NCI-H526 treated with DMSO at 0.1 percent for 48 hours (cell line): ENCODE measurements around the gene FGFRL1.

Source experiments
- DNase-seq: peaks from one replicate; lab custom pipeline; 2025; lab: John Stamatoyannopoulos, UW

Gene FGFRL1, protein sequence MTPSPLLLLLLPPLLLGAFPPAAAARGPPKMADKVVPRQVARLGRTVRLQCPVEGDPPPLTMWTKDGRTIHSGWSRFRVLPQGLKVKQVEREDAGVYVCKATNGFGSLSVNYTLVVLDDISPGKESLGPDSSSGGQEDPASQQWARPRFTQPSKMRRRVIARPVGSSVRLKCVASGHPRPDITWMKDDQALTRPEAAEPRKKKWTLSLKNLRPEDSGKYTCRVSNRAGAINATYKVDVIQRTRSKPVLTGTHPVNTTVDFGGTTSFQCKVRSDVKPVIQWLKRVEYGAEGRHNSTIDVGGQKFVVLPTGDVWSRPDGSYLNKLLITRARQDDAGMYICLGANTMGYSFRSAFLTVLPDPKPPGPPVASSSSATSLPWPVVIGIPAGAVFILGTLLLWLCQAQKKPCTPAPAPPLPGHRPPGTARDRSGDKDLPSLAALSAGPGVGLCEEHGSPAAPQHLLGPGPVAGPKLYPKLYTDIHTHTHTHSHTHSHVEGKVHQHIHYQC

DNA sequence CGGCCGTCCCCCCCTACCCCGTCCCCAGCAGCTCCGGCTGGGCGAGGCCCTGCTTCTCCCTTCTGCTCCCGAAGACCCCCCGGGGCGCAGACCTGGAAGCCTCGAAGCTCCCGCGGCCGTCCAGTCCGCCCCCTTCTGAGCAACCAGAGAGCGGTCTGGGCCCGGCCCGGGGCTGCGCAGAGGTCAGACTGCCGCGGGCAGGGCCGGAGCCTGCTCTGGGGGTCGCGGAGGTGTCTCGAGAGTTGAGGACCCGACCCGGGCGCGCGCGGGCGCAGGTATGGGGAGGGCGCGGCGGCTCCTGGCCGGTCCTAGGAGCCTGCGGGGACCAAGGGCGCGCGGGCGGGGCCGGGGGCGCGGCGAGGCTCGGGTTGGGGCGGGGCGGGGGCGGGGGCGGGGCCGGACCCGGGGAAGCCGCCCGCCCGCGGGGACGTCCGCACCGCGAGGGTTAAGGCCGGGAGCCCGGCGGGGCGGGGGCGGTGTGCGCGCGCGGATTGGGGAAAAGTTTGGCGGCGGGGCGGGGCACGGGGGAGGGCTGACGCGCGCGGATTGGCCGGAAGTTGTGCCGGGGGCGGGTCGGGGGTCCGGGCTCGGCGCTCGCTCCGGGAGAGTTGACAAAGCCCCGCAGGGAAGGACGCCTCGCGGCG lies at the start of gene FGFRL1:
Gene FGFRL1, plus strand, starts transcription at position 605 of the 644 bp plus-strand sequence. CDS start 860 bp downstream, outside the sequence.
- DNase-seq = peak; percentile 28

DNA sequence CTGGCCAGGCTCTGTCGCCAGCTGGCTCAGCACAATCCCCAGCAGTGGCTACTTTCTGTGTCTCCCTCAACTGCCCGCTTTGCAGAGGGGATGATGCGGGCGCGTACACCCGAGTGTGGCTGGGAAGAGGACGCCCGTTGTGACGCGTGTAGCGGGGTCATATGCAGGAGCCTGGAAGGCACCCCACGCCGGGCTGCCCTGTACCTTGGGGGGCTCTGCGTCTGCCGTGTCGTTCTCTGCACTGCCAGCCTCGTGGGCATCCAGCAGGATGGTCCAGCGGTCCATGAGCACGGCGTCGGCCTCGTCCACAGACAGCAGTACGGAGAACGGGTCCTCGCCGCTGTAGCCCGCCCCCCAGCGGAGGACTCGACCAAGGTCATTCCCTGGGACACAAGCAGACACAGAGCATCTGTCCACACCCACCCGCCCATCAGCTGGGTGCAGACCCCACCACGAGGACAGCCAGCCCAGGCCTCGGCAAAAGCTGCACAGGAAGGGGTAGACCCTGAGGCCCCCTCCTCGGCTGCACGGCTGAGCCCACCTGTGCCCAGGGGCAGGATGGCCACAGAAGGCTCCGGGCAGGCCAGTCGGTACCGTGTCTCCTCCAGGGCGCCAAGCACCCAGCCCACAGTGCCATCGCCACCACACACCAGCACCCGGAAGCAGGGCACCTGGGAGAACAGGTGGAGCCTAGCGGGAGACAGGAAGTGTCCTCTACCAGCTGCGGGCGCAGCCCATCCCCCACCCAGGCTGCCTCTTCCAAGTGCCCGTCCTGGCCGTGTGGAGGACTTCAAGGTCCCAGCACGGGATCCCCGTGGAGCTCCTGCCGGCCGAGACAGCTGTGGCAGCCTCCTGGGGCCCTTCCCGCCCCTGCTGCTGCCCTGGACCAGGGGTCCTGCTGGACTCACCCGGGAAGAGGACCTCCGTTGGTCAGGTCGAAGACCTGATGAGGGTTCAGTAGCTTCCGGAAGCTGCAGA lies 48.9 kb upstream of the FGFRL1 start:
- DNase-seq = peak; percentile 30

DNA sequence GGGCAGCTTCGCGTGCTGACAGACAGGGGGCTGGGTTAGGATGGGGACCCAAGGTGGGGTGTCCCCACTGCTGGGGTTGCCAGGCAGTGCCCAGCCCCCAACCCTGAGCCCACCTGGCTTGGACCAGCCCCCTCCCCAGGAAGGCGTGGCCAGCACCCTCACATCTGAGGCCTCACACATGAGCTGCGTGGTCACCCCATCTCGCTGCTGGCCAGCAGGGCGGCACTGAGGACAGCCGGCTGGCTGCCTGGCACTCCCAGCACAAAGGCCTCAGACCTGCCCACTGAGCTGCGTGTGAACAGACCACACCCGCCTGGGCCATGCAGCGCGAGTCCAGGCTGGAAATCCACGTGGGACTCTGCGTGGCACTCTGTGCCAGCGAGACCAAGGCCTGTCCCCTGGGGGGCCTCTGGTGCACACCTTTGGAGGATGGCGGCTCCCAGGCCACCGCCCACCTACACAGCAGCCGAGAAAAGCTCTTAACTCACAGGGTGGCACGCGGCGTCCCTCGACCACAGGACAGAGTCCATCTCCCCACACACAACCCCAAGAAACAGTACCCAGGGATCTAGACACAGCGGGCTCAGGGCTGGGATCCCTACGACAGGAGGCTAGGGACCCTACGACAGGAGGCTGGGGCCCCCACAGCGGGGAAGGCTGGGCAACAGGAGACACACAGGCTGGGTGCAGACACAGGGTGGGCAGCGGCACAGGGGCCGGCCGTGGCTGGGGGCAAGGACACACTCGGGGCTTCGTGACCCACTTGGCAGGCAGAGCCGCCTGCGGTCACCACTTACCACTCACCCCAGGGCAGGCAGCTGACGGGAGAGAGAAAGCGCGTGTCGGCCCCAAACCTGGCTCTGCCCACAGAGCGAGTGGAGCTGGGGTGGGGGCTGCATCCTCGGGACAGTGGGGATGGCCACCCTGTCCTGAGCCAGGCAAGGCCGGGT lies 47.9 kb upstream of the FGFRL1 start:
- DNase-seq = no peak

DNA sequence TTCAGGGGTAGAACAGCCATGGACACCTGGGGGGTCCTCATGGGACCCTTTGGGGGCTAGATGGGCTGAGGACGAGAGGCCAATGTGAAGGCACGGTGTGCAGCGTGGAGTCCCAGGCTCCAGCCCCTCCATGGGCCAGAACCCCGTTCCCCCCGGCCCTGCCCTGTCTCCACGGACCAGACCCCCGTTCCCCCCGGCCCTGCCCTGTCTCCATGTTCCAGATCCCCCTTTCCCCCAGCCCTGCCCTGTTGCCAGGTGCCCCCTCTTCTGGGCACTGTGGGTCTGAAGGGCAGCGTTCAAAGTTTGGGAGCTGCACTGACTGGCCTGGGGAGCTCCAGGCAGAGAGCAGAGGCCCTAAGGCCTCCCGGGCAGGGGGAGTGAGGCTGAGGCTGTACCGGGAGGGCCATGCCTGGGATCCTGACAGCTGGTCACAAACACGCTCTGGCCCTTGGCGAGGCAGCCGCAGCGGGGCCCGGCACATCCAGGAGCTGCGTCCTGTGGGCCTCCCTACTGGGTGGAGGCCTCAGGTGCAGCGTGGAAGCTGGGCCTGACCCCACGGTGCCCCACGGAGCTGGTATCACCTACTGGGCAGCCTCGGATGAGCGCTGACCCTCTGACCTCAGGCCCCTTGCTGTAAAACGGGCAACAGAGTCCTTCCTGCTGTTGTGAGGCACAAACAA lies 46.9 kb upstream of the FGFRL1 start:
- DNase-seq = no peak

DNA sequence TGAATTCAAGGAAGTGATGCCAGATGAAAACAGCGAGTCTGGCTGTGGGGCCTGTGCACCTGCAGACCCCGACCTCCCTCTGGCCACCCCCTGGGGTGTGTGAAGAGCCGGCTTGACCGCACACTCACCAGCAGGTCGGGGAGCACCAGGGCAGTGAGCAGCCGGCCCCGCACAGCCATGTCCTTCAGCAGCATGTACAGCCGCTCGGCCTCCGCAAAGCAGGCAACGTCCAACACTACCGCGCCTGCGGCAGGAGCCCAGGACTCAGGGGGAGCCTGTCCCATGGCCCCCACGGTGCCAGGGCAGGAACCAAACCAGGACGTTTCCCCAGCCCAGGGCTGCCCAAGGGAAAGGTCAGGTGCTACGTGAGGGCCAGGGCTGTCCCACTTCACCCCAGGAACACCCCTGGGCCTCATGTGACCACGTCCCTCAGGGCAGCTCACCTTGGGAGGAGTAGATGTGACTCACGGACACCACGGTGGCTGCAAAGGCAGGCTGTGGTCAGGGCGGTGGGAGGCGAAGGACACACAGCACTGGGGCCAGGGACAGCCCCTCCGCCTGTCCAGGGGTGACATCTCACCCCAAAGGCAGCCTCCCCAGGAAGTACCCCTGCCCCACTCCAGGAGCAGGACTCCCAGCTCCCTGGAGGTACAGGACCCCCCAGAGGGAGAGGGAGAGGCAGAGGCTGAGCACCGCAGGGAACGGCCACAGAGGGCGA lies 46.2 kb upstream of the FGFRL1 start:
- no peak for DNase-seq

DNA sequence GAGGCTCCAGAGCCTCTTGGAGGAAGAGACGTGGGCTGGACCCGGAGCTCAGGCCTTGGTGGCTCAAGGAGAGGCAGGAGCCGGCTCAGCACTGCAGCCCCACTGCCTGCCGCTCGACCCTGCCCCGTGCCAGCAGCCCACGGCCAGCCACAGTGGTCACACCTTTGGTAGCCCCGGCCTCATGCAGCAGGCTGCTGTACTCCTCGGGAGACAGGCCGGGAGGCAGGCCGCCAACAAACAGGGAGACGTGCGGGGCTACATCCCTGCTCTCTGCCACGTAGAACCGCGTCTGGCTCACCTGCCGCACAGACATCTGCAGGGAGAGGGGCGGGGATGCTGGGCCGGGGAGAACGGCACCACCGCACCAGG lies 45.7 kb upstream of the FGFRL1 start:
- DNase-seq = no peak

DNA sequence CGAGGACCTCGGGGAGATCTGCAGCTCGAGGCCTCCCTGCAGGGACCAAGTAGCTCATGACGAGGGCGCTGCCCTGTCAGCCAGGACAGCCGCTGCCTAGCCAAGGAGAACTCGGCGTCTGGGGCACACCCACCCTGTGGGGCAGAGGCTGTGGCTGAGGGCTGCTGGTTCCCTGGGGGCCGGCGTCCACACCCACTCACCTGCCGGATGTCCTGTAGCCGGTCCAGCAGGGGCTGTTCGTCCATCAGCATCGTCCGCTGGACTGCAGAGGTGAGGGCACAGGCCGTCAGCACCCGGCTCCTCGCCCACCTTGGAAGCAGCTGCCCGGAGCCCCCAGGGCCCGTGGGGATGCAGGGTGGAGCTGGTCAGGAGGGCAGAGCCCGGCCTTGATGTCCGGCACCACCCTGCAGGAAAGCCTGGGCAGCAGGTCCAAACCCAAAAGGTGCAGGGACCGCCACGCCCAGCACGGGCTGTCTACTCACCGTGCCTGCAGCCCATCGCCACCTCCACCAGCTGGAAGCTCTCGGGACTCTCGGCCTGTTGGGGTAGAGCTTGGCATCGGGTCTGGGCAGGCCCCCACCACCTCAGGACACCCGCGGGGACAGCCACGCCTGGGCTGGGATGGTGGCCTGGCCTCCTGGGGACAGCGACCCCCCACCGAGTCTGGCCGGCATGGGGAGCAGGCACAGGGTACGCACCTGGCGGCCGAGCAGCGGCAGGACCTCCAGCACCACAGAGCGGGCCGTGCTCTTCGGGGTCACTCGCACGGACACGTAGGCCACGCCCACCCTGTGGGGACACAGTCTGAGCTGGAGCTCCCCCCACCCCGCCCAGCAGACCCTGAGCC lies 44.9 kb upstream of the FGFRL1 start:
- no peak for DNase-seq

DNA sequence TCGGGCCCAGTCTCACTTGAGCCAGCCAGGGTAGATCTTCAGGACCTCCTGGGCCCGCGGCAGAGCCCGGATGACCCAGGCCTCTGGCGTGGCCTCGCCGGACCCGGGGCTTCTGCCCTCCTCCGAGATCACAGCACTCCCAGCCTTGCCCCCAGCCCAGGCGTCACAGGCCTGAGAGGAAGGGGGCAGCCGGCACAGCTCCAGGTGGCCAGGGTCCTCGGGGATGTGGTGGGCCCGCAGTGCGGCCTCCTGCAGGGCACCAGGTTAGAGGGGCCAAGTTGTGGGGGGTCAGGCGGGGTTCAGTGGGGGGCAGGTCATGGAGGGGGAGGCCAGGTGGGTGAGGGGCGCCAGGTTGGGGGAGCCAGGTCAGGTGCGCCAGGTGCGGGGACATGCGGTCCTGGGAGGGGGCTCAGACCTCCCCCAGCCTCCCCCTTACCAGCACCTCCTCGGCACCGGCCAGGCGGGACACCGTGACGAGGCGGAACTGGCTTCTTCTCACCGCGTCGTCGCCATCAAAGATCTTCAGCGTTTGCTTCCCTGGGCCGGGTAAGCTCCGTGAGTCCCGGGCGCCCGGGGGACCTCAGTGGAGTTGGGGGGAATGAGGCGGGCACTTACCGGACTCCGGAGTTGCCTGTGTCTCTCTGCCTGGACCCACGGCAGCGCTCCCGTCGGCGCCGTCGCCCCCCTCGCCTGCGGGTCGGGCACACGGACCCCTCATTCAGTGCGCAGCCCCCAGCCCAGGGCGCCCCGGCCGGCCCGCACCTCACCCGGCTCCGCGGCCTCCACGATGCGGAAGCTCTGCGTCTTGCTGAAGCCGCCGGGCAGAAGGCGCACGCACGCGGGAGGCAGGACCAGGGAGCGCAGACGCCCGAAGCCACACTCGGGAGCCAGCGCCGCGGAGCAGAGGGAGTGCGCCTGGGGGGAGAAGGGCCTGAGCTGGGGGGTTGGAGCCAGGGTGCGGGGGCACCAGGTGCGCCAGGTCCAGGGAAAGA lies 44.0 kb upstream of the FGFRL1 start:
- DNase-seq = no peak

DNA sequence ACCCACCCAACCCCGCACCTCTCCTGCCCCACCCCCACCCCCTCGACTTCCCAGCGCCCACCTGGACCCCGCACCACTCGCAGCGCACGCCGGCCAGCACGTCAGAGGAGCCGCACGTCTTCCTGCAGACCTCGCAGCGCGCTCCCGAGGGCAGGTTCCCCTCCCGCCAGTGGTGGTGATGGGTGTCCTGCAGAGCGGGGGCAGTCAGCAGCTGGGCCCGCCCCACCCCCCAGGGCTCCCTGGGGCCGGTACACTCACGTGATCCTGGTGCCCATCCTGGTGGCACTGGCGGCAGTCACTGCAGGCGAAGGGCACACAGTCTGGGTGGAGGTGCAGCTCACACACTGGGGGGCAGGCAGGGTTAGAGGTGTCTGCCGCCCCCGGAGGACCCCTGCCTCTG lies 43.2 kb upstream of the FGFRL1 start:
- no peak for DNase-seq

DNA sequence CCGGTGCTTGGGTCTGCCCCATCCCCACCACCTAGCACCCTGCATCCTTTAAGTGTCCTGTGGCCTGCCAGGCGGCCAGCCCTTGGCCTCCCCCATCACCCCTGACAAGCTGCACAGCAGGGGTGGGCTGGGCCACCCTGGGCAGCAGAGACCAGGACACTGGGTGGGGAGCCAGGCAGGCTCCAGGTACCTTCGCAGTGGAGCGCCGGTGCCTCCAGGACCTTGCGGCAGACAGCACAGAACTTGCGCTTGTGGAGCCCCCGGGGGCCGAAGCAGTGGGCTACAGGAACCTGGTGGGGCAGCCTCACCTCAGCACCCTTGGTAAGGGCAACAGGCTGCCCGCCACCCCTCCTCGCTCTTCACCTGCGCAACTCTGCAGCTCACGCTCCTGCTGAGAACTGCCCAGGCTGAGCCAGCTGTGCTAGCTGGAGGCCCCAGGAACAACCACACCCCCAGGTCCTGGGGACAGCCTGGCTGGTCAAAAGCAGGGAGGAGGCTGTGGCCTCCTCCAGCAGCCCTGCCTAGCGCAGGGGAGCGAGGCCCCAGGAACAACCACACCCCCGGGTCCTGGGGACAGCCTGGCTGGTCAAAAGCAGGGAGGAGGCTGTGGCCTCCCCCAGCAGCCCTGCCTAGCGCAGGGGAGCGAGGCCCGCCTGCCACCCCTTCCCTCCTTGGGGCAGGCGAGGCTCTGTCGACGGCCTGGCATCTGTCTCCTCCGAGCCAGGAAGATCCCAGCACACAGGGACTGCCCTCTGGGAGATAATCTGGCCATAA lies 42.6 kb upstream of the FGFRL1 start:
- no peak for DNase-seq

DNA sequence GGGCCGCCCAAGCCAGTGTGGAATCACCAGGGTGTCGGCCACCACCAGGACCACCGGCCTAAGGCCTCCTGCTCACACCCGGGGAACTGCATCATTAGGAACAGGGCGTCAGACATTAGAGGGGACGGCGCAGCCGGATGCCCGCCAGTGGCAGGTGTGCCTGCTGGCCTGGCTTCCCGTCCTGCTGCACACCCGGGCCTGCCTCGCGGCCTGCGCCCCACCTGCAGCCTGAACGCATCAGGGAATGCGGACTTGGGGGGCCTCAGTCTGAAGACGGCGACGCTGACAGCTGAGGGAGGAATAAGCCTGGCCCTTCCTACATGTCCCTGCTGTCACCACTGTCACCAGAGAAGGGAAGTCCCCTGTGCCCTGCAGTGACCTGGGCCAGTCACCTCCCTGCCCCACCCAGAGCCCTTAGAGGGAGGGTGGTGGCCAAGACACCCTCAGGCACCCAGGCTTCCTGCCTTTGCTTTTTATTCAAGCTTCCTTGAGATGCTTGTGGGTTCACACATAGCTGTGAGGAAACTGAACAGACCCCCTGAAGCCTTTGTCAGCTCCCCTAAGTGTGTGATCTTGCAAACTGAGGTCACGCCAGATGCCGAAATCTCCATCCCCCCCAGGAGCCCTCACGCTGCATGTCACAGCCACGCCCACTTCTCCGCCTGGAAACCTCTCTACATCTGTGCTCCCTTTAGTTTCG lies 41.2 kb upstream of the FGFRL1 start:
- no peak for DNase-seq

DNA sequence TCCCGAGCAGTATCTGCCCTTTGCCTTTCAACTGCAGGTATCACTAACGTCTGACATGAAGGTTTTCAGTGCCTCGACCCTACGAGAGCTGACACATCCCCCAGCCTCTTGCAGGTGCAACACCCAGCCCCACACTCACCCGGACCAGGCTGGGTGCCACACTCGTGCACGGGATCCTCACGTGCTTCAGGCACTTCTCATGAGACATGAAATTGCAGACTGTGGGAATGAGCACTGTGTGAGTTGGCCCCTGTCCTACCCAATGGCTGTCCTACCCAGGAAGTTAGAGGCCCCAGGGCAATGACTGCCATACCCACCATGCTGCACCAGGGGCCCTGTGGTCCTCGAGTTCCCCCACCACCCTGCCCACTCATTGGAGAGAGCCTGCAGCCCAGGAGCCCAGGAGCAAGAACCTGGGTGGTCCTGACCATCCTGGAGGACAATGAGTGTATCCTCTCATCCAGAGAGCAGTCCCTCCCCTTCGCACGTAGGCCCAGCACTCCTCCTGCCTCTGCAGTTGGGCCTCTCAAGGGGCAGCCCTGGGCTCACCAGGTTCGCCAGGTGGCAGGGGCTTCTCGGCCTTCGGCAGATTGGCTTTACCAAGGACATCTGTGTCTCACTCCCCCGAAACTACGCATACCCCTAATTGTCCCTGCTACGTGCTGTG lies 40.4 kb upstream of the FGFRL1 start:
- DNase-seq = no peak

DNA sequence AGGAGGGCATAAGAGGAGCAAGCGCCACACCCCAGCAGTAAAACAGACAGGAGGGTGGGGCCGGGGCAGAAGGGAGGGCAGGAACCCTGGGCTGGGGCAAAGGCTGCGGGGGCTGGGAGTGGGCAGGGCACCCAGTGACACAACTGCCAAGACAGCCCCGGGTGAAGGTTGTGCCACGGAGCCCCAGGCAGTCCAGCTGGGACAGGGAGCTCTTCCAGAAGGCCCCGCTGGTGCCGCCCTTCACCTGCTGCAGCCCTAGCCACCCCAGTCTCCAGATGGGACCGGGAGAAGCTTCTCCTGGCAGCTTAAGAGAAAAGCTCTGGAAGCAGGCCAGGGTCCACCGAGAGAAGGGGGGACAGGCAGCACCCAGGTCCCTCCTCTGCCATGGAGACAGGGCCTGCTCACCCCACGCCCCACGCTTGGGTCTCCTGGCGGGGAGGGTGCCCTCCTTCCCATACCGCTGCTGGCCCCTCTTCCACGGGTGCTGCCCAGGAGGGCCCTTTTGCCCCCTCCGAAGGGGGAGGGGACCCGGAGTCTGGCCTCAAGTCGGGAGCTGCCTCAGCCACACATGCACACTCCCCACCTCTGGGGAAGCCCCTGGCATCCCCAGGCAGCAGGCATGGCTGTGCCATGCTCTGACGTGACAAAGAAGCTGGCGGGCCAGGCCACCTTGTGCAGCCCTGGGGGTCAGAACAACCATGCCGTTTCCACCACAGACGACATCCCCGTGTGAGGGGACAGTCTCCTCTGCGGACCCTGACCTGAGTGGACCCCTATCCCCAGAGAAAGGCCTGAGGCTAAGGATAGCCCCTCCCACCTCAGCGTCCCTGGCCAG lies 39.5 kb upstream of the FGFRL1 start:
- DNase-seq = no peak

DNA sequence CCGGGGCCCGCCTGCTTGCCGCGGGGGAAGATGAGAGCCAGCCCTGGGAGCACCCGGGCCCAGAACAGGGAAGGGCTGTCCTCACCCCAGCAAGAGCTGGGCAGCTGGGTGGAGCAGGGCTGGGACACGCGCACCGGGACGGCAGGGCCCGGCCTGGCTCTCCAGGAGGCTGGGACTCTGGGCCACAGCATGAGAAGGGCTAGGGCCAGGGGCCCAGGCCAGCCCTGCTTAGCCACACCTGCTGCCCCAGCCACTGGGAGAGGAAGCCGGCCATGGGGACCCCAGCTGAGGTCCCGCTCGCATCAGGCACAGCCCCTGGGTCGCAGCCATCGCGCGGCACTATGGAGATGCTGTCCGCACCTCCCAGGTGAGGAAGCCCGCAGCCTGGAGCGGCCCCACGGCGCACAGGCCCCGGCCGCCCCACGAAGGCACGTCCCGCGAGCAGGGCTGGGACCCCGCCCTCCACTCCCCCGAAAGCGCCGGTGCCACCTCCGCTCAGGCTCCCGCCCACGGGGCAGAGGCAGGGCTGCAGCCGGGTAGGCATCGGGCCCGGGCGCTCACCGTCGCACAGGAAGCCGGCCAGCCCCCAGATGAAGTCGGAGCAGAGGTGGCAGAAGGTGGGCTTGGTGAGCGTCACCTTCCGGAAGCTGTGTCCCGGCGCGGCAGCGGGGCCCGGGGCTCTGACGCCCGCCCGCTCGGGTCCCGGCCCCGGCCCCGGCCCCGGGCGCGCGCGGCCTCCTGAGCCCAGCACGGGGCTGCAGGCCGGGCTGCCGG lies 38.6 kb upstream of the FGFRL1 start:
- no peak for DNase-seq
